Mucosa of descending colon (tissue), 3 donors: ENCODE data around the gene LRRC61. TPM values are rescaled to one million over a fixed set of nuclear protein-coding genes. Genes with fewer than 3 reads are reported as not detected.

Experiments
- ATAC-seq: fragments of 200-7000 bp; cut with Tn5 transposase; one replicate; pipeline ENCODE4 v1.9.1; 2020; ENCODE audit warnings: mild to moderate bottlenecking, moderate library complexity
- DNase-seq, 3 donors: peaks; one replicate each; pipeline ENCODE4 v3.0.0-alpha.2; 2020
- H3K36me3 ChIP-seq: fragments of 200-600 bp; one replicate; pipeline ENCODE4 v1.8.0; 2021; ENCODE audit warnings: low read depth, mild to moderate bottlenecking
- H3K4me1 ChIP-seq: fragments of 200-600 bp; one replicate; pipeline ENCODE4 v1.8.0; 2021; ENCODE audit warnings: low read depth, mild to moderate bottlenecking
- H3K4me3 ChIP-seq: fragments of 200-600 bp; one replicate; pipeline ENCODE4 v1.8.0; 2021; ENCODE audit warnings: mild to moderate bottlenecking
- H3K9me3 ChIP-seq: fragments of 200-600 bp; one replicate; pipeline ENCODE4 v1.8.0; 2021; ENCODE audit warnings: mild to moderate bottlenecking
- CTCF ChIP-seq: fragments of 200-600 bp; IDR thresholded peaks from one replicate; pipeline ENCODE4 v1.8.0; 2022; ENCODE audit warnings: antibody characterized with exemption, mild to moderate bottlenecking
- intact Hi-C, 2 donors: fragments of 100-400 bp; cut with DNase I in 1 of 2; cut with micrococcal nuclease in 1 of 2; formaldehyde crosslinking; loops; one replicate each; pipeline versions ENCODE4 v1.11.0 to v1.11.1; 2022; cut with DNase I, micrococcal nuclease
- total RNA-seq, 3 donors: library from RNA; stranded (reverse); fragmentation: NEBNext Ultra II Directional in 2 of 3; extraction: Animal tissue kit (Norgen Biotek cat#: 25700) in 2 of 3; gene quantifications; one replicate each; pipeline versions ENCODE4 v1.2.1 to v1.2.4, GENCODE V29; 2021 to 2023
- donor health status: DM: no; HTN: no; CAD: no; lungs with moderate emphysema.
- donor health status: DM: no; HTN: no; CAD: no.
- donor health status: DM: no; HTN: yes; CAD: no.

The LRRC61 gene
- total RNA-seq, 3 donors from 2014 or later, result 11.8 to 14.5 (median 14.5) TPM

GRCh38 chr7:150377196-150377595 lies 54.0 kb downstream of the LRRC61 start:
- TF ChIP-seq CTCF, result no peak
- H3K9me3 ChIP-seq, result no peaks in the 10 kb centered on the region
- ATAC-seq (no peak), DNase-seq (no peak)
- peaks cover 55% of the 10 kb centered on the region for H3K4me1 ChIP-seq
- intact Hi-C loops, result no loop called here
- H3K36me3 ChIP-seq, result no peaks in the 10 kb centered on the region
- no peak overlapping the region for H3K4me3 ChIP-seq

DNA sequence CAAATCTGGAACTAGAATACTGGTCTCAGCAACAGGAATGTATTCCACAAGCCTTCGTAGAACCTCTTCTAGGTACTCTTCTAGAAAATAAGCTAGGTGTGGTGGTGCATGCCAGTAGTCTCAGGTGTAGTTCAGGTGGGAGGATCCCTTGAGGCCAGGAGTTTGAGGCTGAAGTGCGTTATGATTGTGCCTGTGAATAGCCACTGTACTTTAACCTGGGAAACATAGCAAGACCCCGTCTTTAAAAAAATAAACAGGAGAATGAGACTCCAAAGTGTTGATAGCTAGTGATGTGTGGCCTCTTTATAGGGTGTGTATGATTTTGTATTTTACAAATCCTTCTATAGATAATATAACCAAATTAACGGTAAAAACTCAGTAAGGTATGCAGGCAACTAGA lies 54.5 kb downstream of the LRRC61 start:
- no peak for TF ChIP-seq CTCF
- Histone ChIP-seq H3K4me3 (no peak overlapping the region), H3K36me3 (no peaks in the 10 kb centered on the region), H3K4me1 (peaks cover 55% of the 10 kb centered on the region), H3K9me3 (no peaks in the 10 kb centered on the region)
- peak in 1 of 3 donors; percentile 74 for DNase-seq
- ATAC-seq, result peak; percentile 24
- intact Hi-C loops, result no loop called here

DNA sequence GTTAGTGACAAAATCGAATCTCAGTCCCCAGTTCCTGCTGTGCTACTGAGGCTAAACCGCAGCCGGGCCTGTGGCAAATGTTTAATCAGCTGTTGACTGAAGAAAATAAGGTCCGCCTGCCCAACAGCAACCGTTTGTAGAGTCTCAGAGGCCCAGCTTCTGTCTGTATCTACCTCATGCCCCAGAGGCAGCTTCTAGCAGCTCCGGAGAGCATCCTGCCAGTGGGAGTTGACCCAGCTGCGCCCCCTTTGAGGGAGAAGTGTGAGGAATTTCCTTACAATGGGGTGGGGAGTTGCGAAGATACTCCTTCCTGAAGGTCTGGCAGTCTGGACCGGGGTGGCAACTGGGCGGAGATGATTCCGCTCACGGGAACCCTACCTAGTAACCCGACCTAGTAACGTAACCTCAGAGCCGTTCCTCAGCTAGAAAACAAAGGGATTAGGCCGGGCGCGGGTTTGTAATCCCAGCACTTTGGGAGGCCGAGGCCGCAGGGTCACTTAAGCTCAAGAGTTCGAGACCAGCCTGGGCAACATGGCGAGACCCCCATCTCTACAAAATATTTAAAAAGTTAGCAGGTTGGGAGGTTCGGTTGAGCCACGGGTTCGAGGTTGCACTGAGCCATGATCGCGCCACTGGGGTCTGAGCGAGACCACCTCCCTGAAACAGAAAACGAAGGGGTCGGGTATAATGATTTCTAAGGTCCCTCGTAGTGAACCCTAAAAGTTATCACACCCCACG lies 55.1 kb downstream of the LRRC61 start:
- DNase-seq, result peak; percentile 83 to 87 (median 84)
- no peaks in the 10 kb centered on the region for H3K9me3 ChIP-seq
- intact Hi-C loops, result no loop called here
- H3K36me3 ChIP-seq, result no peaks in the 10 kb centered on the region
- peak; percentile 40 for ATAC-seq
- peaks cover 52% of the 10 kb centered on the region for H3K4me1 ChIP-seq
- peak overlapping the region; percentile 56 for H3K4me3 ChIP-seq
- TF ChIP-seq CTCF, result no peak

DNA sequence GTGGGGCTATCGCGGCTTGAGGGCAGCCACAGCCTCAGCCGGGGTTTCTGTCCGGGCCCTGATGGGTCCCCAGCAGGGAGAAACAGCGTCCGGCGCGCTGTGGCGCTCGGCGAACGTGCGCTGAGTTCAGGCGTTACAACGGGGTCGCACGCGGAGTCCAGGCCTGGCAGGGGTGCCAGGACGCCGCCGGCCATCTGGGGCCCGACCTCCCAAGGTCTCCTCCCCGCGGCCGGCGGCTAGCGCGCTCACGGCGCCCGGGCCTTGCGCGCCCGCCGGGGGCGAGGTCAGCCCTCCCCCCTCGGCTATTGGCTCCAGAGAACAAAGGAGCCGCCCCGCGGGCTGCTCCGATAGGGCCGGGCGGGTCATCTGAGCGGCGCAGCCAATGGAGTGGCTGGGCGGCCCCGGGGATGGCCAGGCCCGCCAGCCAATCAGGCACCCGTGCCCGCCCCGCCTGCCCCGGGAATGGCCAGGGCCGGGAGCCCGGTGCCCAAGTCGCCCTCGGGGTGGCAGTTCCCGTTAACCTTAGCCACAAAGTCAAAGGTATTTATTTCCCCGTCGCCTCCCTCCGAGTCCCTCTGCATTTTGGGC lies 55.8 kb downstream of the LRRC61 start, which contains the start of gene ZNF775:
Gene ZNF775, plus strand, starts transcription at position 478 of the 588 bp plus-strand sequence. CDS start 9,141 bp downstream, outside the sequence.
- peak; percentile 96 to 98 (median 97) for DNase-seq
- H3K9me3 ChIP-seq, result no peaks in the 10 kb centered on the region
- H3K4me3 ChIP-seq, result peak within 1 kb of the TSS; percentile 56
- H3K36me3 ChIP-seq, result no peaks in the 10 kb centered on the region
- peak; percentile 74 for ATAC-seq
- intact Hi-C loops, result no loop called here
- H3K4me1 ChIP-seq, result peaks cover 55% of the 10 kb centered on the region
- no peak for TF ChIP-seq CTCF

DNA sequence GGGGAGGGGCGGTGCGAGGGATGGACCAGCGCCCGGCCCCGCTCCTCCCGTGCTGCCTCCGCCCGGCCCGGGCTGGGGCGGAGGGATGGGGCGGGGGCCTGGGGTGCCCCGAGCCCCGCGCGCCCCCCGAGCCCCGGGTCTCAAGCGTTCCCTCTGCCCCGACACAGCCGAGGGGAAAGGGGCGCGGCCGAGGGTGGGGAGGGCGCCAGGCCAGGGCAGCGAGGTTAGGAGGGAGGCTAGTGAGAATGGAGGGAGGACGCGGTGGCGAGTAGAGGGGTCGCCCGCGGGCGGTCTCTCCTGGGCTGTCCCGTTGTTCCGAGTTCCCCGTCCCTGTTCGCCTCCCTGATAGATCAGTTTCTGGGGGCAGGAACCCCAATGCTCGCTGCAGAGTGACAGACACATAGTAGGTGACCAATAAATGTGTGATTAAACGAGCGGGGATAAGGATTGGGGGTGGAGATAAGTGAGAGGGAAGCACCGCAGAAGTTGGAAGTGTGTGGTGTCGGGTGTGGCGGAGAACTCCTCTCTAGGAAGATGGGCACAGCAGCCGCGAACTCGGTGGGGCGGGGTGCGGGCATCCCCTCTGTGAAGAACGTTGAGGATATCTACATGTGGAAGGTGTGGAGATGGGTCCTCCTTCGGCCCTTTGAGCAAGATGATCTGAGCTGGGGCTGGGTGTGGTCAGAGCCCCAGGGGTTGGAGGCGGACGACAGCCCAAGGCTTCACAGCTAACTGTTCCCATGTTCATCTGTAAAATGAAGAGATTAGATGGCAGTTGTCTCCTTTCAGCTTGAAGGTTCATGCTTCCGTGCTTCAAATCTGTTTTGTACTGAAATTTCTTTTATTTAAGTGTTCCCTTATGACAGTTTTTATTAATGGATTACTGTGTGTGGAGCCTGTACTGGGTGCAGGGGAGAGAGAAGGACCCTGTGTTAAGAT lies 56.6 kb downstream of the LRRC61 start:
- ATAC-seq (no peak), DNase-seq (peak in 2 of 3 donors; percentile 71 to 79)
- TF ChIP-seq CTCF, result no peak
- no peaks in the 10 kb centered on the region for H3K9me3 ChIP-seq
- H3K36me3 ChIP-seq, result no peaks in the 10 kb centered on the region
- H3K4me3 ChIP-seq, result peak overlapping the region; percentile 56
- intact Hi-C loops, result no loop called here
- peaks cover 62% of the 10 kb centered on the region for H3K4me1 ChIP-seq
